HG03457 (cell line): ENCODE data around the gene UTF1.

Source experiments
- ATAC-seq: cut with Tn5 transposase; IDR thresholded peaks from one replicate; pipeline ENCODE4 v1.9.1; 2021; ENCODE audit warnings: moderate number of reproducible peaks; ENCODE audit not compliant: unreplicated experiment

UTF1 gene

DNA sequence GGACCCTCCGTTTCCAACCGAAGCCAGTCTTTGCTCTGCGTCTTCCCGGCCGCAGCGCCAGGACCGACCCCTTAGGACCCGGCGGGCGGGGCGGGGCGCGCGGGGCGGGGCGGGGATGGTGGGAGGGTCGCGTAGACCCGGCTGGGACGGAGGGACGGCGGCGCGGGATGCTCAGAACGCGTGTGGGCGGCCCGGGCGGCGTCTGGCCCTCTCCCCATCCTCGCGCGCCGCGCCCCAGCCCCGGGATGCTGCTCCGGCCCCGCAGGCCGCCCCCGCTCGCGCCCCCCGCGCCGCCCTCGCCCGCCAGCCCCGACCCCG, at the start of gene UTF1:
Gene UTF1, plus strand, starts transcription at position 174 of the 318 bp plus-strand sequence. Its CDS starts 72 bp downstream, at position 246.
- ATAC-seq: no peak

- ATAC-seq: no peak
Observed at GRCh38 chr10:133180965-133181639, 48.9 kb upstream of the UTF1 start.

DNA sequence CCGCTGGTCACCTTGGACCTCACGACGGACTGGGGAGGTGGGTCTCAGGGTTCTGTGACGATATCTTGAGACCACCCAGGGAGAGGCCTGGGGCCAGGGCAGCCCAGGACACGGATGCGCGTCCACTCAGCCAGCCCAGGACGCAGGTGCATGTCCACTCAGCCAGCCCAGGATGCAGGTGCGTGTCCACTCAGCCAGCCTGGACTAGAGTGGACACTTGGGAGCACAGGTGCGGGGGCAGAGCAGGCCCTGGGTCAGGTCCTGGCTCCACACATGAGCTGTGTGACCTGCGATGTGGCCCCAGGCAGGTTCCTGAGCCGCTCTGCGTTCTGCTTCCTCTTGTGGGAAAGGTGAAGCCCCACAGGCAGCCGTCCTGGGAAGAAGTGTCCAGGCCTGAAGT, 47.8 kb upstream of the UTF1 start:
- ATAC-seq: no peak

- no peak for ATAC-seq
Observed at GRCh38 chr10:133182791-133183645, 47.0 kb upstream of the UTF1 start.

DNA sequence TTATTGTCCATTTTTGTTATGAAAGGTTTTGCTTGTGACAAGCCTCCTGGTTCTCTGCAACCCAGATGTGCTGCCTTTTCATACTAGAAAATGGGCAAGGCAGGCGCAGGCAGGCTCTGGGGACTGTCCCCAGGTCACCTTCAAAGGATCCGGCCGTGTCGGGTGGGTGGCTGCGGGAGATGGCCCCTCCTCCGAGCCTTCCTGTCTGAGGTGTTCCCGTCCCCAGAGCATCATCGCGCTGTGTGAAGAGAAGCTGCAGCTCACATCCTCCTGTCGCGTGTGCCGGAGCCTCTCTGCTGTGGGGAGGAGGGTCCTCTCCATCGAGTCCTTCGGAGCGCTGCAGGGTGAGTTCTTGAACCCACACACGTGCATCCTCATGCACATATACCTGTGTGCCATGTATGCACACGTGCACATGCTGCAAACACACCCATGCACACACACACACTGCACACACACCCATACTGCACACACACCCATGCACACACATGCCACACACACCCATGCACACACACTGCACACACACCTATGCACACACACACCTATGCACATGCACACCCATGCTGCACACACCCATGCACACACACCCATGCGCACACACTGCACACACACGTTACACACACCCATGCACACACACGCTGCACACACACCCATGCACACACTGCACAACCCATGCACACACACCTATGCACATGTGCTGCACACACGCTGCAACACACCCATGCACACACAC, 46.2 kb upstream of the UTF1 start:
- no peak for ATAC-seq

GRCh38 chr10:133184591-133185244, 45.3 kb upstream of the UTF1 start:
- no peak for ATAC-seq

- ATAC-seq: no peak
Observed at GRCh38 chr10:133185421-133185820, 44.6 kb upstream of the UTF1 start.

DNA sequence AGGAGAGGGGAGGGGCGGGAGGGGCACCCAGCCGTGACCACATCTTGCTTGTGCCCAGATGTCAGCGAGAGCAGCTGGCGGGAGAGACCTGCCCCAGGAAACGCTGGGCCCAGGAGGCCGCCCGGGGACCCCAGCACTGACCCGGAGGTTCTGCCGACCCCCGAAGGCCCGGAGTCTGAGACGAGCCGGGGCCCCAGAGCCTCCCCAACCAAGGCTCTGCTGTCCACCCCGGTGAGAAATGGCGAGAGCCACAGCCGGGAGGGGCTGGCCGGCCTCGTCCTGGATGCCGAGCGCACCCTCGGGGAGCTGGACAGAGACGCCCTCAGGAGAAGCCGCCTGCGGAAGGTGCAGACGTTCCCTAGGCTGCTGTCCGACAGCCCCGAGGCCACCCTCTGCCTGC, 44.1 kb upstream of the UTF1 start:
- no peak for ATAC-seq

DNA sequence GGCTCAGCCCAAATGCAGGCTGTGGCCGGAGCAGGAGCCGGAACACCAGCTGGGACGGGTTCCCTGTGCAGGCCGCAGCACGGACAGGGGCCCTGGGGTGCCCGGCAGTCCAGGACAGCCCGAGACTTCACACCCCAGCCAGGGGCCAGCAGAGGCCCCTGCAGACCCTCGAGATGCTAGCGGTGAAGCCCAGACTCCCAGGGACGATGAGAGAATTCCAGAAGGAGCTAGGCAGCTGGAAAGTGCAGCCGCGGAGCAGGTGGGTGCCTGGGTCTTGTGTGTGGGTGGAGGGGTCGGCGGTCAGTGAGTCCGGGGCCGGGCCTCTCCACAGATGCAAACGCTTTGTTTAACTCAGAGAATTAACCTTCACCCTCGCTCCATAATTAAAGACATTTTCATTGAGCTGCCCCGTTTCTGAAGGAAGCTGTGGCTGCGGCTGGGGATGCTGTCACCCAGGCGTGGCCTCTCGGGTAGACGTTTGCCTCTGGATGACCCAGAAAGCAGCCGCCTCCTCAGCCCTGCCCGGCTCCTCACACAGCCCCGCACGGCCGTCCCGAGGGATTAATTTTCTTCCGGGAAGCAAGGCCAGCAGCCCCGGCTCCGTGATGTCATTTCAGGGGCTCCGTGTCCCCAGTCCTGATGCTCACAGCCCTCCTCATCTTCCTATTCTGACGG, 43.5 kb upstream of the UTF1 start:
- ATAC-seq: no peak

GRCh38 chr10:133187091-133187905, 42.7 kb upstream of the UTF1 start:
- ATAC-seq: no peak

- ATAC-seq: no peak
Observed at GRCh38 chr10:133187906-133188681, 41.9 kb upstream of the UTF1 start.

DNA sequence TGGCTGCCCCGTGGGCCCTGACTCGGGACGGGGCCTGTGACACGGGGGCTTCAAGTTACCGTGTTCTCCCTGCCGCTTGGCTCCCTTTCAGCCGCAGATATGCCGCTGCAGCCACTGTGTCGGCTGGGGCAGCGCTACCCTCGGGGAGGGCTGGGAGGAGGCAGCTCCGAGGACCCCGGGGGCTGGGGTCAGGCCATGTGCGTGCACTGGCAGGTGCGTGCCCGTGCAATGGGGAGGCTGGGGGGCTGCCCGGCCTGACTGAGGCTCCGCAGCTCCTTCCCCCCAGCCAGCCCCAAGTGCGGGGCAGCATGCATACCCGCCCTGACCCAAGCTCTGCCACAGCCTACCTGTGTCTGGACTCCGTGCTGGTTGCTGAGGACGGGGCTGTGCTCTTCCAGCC, 40.8 kb upstream of the UTF1 start:
- ATAC-seq: no peak

DNA sequence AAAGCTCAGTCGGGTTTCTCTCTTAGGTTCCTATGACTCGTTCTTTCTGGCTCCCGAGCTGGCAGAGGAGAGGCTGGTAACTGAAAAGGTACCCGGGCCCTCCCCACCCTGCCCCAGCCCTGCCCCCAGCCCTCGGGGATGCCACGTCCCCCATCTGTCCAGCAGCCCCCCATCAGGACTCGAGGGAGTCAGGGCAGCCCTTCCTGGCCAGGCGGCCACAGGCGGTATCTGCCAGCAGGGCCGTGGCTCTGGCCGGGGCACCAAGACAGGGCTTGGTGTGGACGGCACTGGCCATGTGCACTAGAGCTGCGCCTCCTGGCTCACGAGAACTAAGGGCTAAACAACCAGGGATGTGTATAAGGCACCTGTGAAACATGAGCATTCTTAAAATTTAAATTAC, 40.3 kb upstream of the UTF1 start:
- ATAC-seq: no peak

- no peak for ATAC-seq
Observed at GRCh38 chr10:133190225-133190624, 39.8 kb upstream of the UTF1 start.

GRCh38 chr10:133191651-133192050, 38.4 kb upstream of the UTF1 start:
- no peak for ATAC-seq

GRCh38 chr10:133194151-133194550, 35.9 kb upstream of the UTF1 start:
- no peak for ATAC-seq

DNA sequence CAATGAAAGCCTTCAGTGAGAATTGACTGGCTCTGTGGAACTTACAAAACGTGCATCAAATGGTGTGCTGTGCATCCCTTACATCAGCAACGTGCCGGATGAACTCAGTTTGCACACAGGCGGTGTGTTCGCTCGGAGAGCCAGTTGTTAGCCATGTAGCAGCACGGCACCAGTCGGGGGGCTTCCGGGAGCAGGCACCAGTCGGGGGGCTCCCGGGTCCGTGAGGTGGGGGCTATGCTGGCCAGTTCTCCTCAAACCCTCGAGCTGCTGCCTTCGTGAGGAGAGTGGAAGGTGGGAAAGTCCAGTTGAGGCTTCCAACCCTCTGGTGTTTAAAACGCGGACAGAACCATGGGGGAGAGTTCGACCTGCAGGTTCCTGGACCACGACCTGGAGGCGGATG, 34.9 kb upstream of the UTF1 start:
- no peak for ATAC-seq

DNA sequence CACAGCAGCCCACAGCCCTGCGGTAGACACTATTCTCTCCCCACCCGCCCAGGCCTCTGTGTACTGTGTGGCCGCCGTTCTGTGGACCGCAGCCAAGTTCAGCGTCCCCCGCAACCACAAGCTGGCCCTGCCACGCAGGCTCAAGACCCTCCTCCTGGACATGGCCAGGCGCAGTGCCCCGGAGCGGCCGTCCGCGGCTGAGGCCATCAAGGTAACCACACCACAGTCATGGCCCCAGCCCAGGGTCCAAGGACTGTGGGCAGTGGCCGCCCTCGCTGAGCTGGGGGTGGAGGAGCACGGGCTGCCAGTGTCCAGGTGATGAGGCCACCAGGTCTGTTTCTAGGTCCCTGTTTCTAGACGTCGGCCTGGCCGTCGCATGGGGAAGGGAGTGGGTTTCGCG, 34.4 kb upstream of the UTF1 start:
- ATAC-seq: no peak

DNA sequence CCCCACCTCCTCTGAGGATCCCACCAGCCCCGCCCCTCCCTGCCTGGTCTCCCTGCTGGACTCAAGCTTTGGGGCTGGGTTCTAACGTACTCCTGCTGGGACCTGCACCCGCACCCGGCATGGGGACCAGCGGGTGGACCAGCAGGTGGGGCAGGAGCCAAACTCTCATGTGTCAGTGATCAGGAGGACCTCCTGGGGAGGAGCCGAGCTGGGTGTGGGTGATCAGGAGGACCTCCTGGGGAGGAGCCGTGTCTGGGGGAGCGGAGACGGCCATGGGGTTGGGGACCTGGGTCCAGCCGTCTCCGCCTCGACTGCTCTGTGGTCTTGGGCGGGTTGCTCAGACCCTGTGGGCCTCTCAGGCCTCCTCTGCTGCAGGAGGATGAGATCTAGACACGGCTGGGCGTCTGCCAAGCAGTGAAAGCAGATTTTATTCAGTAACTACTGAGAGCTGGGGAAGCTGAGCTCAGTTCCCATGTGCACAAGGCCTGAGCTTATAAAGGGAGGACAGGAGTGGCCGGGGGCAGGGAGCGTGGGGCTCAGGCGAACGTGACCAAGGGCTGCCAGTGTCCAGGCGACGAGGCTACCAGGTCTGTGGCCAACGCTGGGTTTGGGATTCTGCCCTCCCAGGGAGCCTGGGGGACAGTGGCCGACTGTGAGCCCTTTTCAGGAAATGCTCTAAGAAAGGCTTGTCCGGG, 33.6 kb upstream of the UTF1 start:
- no peak for ATAC-seq
